ENCODE data around the gene BTD.

DNA sequence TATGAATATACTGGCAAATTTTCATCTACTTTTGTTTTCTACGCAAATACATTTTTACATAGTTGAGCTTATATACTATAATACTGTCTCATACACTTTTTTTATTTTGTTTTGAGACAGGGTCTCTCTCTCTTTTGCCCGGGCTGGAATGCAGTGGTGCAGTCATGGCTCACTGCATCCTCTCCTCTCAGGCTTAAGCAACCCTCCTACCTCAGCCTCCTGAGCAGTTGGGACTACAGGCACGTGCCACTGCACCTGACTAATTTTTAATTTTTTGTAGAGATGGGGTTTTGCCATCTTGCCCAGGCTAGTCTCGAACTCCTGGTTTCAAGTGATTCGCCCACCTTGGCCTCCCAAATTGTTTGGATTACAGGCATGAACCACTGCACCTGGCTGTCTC lies 26.1 kb upstream of the BTD start:
- TF ChIP-seq, protein P1, sequence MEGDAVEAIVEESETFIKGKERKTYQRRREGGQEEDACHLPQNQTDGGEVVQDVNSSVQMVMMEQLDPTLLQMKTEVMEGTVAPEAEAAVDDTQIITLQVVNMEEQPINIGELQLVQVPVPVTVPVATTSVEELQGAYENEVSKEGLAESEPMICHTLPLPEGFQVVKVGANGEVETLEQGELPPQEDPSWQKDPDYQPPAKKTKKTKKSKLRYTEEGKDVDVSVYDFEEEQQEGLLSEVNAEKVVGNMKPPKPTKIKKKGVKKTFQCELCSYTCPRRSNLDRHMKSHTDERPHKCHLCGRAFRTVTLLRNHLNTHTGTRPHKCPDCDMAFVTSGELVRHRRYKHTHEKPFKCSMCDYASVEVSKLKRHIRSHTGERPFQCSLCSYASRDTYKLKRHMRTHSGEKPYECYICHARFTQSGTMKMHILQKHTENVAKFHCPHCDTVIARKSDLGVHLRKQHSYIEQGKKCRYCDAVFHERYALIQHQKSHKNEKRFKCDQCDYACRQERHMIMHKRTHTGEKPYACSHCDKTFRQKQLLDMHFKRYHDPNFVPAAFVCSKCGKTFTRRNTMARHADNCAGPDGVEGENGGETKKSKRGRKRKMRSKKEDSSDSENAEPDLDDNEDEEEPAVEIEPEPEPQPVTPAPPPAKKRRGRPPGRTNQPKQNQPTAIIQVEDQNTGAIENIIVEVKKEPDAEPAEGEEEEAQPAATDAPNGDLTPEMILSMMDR (conservative IDR thresholded peaks at IDR 0.05; ENCODE audit: low read depth in 2 of 2), result no peak
- TF ChIP-seq POLR2AphosphoS5 (IDR thresholded peaks at IDR 0.05; ENCODE audit: low read depth) (no peak), JUNB (IDR thresholded peaks at IDR 0.05; ENCODE audit: unreplicated experiment) (no peak), EZH2phosphoT487 (IDR thresholded peaks at IDR 0.05; ENCODE audit: unreplicated experiment) (no peak), EZH2 (IDR thresholded peaks at IDR 0.05; ENCODE audit: low read depth, unreplicated experiment) (no peak), NANOG (IDR thresholded peaks at IDR 0.05; ENCODE audit: borderline replicate concordance) (no peak)
- TF ChIP-seq, protein P2, sequence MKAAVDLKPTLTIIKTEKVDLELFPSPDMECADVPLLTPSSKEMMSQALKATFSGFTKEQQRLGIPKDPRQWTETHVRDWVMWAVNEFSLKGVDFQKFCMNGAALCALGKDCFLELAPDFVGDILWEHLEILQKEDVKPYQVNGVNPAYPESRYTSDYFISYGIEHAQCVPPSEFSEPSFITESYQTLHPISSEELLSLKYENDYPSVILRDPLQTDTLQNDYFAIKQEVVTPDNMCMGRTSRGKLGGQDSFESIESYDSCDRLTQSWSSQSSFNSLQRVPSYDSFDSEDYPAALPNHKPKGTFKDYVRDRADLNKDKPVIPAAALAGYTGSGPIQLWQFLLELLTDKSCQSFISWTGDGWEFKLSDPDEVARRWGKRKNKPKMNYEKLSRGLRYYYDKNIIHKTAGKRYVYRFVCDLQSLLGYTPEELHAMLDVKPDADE (IDR thresholded peaks at IDR 0.05), result no peak
- TF ChIP-seq, protein P3, sequence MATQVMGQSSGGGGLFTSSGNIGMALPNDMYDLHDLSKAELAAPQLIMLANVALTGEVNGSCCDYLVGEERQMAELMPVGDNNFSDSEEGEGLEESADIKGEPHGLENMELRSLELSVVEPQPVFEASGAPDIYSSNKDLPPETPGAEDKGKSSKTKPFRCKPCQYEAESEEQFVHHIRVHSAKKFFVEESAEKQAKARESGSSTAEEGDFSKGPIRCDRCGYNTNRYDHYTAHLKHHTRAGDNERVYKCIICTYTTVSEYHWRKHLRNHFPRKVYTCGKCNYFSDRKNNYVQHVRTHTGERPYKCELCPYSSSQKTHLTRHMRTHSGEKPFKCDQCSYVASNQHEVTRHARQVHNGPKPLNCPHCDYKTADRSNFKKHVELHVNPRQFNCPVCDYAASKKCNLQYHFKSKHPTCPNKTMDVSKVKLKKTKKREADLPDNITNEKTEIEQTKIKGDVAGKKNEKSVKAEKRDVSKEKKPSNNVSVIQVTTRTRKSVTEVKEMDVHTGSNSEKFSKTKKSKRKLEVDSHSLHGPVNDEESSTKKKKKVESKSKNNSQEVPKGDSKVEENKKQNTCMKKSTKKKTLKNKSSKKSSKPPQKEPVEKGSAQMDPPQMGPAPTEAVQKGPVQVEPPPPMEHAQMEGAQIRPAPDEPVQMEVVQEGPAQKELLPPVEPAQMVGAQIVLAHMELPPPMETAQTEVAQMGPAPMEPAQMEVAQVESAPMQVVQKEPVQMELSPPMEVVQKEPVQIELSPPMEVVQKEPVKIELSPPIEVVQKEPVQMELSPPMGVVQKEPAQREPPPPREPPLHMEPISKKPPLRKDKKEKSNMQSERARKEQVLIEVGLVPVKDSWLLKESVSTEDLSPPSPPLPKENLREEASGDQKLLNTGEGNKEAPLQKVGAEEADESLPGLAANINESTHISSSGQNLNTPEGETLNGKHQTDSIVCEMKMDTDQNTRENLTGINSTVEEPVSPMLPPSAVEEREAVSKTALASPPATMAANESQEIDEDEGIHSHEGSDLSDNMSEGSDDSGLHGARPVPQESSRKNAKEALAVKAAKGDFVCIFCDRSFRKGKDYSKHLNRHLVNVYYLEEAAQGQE (IDR thresholded peaks at IDR 0.05; ENCODE audit: unreplicated experiment), result no peak
